NCI-H128 (cell line): Measurements from ENCODE around the gene TIMM21.

ENCODE experiments used
- DNase-seq: peaks from one replicate; lab custom pipeline; 2025; ENCODE audit not compliant: unreplicated experiment; lab: John Stamatoyannopoulos, UW

Gene TIMM21

DNA sequence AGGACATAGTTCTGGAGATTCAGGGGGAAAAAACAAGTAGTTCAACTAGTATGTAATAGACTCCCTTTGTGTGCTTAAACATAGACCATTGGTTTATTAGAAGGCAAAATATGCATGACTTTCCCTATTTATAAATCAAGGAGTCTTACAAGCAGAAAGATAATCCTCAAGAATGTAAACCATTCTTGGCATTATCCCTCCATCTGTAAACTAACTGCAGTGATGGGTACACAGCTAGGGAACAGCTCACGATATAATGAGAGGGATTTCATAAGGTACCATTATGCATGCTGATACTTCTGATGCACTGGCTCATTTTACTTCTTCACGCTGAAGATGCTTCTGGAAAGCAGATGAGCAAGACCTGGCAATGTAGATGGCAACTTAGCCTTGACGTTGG, 1.6 kb upstream of the TIMM21 start:
- DNase-seq: no peak

DNA sequence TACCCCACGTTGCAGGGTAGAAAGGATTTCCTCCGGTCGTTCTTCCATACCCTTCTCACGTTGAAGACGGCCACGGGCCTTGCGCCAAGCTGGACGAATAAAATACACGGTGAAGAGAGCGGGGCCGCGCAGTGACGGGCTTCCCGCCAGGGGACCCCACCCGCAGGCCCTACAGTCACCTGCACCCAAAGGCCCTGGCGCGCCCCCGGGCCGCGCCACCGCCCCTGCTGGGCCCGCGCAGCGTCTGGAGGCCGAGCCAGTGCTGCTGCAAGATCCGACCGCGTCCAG, 888 bp upstream of the TIMM21 start:
- DNase-seq: no peak

GRCh38 chr18:74148543-74149070, 284 bp downstream of the TIMM21 start:
- no peak for DNase-seq

DNA sequence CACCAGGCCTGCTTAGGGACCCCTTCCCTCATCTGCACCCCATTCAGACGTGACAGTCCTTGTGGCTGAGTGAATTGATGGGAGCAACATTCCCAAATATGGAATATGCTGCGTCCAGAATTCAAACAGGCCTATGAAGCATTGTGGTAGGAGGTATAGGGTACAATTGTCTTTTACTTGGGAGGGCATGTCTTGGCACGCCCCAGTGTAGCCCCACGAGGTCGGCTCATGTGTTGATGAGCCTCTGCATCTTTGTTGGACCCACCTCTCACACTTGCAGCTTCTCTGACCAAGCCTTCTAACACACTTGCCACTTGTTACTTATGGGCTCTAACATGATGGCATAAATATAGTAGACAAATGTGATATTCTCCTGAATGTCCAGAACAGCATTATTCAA, 1.6 kb downstream of the TIMM21 start:
- no peak for DNase-seq

DNA sequence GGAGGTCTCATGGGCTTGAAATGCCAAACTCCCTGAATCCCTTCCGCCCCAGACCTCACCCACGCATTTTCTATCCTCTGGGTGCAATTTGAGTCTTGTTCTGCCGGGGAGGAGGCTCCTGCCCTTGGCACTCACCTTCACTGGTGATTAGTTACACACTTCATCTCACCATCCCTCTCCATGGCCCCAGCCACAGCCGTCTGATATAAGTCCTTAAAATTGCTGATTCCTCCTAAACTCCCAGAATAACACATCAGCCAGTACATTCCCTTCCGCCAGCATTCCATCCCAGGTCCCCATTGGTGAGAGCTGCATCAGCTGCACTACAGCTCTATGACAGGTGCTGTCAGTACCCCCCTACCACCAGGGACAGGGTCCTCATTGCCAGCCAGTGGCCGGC, 3.9 kb downstream of the TIMM21 start:
- DNase-seq: no peak

DNA sequence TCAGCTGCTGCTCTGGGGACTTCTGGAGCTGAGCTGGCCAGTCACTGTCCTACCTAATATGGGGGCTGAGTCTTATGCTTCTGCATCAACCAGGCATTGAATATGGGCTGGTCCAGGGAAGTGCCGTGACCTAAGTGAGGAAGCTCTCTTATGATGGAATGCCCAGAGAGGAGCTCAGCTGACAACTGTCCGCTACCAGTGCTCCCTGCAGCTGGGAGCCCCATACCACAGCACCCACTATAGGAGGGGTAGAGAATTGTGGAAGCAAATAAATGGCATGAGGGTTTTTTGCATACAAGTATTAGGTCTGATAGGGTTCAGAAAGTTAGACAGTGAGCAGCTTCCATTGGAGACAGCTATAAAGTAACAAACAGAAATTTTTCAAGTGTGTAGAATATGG, 4.5 kb downstream of the TIMM21 start:
- no peak for DNase-seq

- DNase-seq: no peak
Measured at GRCh38 chr18:74153377-74153776, 5.1 kb downstream of the TIMM21 start.

DNA sequence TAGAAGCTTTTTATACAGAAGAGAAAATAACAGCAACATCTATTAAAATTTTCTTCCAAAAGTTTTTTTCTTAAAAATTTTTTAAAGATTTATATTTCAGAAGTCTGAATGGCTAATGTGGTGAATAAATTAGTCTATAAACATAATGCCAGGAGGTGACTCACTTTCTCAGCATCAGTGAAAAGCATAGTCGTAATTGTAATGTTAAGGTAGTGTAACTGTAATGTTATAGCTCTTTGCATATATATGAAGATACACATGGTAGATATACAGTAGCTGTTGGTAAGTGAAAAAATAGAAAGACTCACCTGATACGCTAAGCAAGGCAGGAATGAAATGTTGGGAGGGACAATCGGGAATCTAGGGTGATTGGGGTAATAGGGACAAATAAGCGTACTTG, 5.5 kb downstream of the TIMM21 start:
- DNase-seq: no peak

- DNase-seq: no peak
Measured at GRCh38 chr18:74154716-74155115, 6.4 kb downstream of the TIMM21 start.

DNA sequence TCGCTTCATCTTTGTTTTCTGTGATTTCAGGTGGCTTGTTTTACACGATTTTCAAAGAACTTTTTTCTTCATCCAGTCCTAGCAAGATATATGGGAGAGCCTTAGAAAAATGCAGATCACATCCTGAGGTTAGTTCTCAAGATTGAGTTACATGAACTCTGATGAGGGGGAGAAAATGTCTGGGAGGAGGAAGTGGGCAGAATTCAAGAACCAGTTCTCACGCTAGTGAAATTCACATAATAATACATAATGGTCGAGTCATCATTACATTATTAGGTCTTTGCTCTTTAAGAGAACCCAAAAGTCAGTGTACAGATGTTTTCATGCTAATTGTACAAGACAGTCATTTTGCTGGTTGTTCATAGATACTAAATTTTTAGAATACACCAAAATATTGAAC, 7.0 kb downstream of the TIMM21 start:
- no peak for DNase-seq

- DNase-seq: no peak
Measured at GRCh38 chr18:74163019-74163660, 14.8 kb downstream of the TIMM21 start.

DNA sequence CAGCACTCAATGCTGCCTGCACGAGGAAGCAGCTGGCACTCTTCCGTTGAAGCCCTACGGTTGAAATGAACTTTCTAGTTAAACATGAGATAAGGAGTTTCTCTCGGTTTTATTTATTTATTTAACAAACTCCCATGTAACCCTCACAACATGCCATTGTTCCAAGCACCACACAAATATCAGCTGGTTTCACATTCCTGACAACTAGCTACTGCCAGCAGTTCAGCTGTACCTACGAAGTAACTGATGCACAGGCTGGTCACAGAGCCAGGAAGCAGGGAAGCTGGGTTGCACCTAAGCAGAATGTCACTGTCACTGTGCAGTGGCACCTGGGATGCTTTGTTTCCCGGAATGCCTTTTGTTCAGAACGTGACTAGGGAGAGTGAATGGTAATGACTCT, 18.1 kb downstream of the TIMM21 start:
- no peak for DNase-seq

DNA sequence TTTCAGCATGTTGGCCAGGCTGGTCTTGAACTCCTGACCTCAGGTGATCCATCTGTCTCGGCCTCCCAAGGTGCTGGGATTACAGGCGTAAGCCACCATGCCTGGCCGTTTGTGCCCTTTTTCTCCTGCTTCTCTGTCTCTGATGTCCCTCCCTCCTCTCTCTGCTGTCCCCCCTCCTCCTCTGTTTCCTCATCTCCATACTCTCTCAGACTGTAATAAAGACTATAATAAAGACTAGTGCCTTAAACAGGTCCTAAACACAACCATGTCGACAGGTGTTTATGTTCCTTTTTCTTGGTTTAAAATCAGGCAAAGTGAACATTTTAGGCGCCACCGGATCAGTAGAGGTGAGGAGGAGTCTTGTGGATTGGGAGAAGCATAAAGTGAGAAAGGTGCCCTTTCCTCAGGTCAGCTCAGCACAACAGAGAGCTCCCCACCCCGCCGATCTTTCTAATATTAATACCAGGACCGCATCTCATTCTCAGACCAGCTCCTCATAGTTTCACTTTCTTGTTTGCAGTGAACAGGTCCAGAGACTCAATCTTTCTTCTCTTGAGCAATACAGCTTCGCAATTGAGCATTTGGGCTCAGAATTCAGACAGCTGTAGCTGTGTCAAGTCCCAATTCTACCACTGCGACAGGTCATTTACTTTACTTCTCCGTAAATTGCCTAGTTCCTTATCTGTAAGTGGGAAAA, 23.7 kb downstream of the TIMM21 start:
- DNase-seq: no peak

GRCh38 chr18:74172697-74173433, 24.5 kb downstream of the TIMM21 start:
- DNase-seq: no peak

DNA sequence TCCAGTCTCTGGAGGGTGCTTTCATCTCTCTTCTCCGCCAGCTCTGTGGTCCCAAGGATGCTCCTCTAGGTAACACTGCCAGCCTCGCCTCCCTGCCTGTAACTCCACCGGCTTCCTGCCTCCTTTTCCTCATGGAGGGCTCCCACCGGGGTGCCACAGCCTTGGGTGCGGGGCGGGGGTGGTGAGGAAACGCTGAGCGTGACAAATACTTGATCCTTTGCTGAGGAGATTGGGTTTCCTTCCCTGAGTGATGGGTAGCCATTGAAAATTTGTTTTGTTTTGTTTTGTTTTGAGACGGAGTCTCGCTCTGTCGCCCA, 25.1 kb downstream of the TIMM21 start:
- DNase-seq: no peak

DNA sequence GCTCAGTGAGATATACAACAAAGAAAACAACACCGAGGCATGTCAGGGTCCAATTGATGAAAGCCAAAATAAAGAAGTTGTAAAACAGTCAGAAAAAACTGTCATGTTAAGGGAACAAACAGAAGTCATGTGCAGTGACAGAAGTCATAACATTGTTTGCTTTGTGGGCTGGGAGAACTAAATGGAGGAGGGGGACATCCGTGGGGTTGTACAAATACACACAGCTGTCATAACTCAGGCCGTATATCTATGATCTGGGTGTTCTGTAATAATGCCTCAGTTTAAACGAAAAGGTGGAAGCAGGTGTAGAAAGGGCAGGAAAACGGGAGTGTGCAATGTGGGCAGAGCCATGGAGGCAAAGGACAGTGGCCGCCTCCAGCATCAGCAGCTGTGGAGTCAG, 27.3 kb downstream of the TIMM21 start:
- DNase-seq: no peak

GRCh38 chr18:74178884-74179283, 30.6 kb downstream of the TIMM21 start:
- DNase-seq: no peak

- DNase-seq: no peak
Measured at GRCh38 chr18:74179623-74180199, 31.4 kb downstream of the TIMM21 start.

DNA sequence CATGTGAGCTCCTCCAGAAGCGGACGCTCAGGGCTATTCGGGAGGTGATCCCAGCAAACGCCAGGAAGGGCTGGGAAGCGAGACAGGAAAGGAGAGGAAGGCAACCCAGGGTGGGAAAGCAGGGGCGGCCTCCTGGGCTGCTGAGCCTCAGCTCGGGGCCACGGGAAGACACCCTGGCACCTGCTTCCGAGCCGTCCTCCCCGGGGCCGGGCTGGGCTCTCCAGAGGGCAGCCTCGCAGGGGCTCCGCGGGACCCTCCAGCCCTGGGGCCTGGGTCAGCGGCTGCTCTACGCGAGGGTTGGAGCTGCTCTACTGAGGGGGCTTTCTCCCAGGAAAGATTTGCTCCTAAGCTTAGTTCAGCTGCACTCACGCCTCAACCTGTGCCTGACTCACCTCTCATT, 34.0 kb downstream of the TIMM21 start:
- DNase-seq: no peak

DNA sequence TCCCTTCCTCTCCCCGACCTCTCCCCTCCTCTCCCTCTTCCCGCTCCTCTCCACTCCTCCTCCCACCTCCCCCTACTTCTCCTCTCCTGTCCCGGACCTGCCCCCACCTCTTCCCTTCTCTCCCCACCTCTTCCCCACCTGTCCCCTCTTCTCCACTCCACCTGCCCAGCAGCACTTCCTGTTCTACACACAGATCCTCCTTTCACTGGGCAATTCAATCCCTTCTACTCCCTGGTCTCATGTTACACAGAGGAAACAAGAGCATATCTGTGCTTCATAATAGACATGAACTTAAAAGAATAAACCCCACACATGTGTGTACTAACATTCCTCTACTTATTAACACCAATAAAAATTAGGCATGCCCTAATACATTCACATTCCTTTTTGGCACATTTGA, 34.8 kb downstream of the TIMM21 start:
- DNase-seq: no peak

DNA sequence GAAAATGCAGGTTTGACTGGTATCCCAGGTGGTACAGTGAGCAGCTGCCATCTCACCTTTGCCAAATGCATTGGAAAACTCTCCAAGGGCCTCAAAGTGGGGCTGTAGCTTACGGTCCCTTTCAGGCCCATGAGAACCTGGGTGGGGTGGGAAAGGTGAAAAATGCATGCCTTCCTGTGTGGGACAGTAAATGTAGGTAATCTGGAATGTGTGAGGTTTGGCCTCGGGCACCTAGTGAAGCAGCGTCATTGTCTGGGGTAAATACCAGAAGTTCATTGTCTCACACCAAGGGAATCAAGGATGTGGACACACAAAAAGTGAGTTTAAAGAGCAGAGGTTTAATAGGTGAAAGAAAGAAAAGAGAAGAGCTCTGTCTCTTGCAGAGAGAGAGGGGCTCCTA, 36.6 kb downstream of the TIMM21 start:
- no peak for DNase-seq

DNA sequence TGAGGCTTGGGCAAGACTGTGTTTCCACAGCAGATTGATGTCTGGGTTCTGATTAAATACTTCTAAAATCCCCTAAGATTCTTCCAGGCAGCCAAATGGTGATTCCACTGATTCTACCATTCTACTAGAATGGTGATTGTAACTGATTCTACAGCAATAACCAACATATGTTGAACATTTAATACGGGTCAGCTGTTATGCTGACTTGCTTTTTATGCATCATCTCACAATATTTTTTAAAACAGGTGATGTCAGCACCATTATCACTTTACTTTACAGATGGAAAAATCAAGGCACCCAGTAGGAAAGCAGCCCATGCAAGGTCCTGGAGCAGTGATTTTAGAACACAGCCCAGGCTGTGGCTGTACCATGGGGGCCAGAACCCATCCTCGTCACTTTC, 37.5 kb downstream of the TIMM21 start:
- DNase-seq: no peak
